Cardiac fibroblast (primary cell): Measurements from ENCODE around the gene SGCG.
"Not testable (repeated sequence)": the region's sequence is repeated elsewhere in the genome, so short reads cannot be mapped to it uniquely, and the experiment has no call there.

Source experiments
- DNase-seq, 2 donors: peaks; one replicate each; pipeline versions ENCODE4 v3.0.0 to v3.0.0-alpha.2; 2010; ENCODE audit warnings: low read depth in 2 of 2
- H3K4me3 ChIP-seq, 2 donors: replicated peaks in 1 of 2; 1 replicate in 1 of 2; 2 replicates in 1 of 2; pipeline ENCODE4 v1.5.1; 2011; ENCODE audit warnings: low read depth in 2 of 2, low read length in 2 of 2, mild to moderate bottlenecking in 2 of 2, moderate library complexity in 1 of 2
- CTCF ChIP-seq: IDR thresholded peaks from one replicate; pipeline ENCODE4 v1.5.1; 2011; ENCODE audit warnings: low read depth, mild to moderate bottlenecking, low read length, inconsistent platforms

SGCG gene, protein sequence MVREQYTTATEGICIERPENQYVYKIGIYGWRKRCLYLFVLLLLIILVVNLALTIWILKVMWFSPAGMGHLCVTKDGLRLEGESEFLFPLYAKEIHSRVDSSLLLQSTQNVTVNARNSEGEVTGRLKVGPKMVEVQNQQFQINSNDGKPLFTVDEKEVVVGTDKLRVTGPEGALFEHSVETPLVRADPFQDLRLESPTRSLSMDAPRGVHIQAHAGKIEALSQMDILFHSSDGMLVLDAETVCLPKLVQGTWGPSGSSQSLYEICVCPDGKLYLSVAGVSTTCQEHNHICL

DNA sequence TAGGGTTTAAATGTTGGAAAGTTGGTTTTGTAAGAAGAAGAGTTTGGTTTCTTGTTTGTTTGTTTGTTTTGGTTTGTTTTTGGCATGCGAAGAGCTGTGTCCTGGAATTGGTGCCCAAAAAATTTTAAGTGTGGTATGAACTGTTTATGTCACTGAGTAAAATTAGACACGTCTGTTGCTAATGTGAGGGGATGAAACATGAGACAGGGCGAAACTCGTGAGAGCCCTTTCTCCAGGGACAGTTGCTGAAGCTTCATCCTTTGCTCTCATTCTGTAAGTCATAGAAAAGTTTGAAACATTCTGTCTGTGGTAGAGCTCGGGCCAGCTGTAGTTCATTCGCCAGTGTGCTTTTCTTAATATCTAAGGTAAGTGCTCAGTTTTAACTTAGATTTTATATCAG is at the start of gene SGCG:
Gene SGCG, plus strand, starts transcription at position 269 of the 400 bp plus-strand sequence. CDS start 22,716 bp downstream, outside the sequence.
- TF ChIP-seq CTCF, result no peak
- DNase-seq, result no peak
- no peak within 1 kb of the TSS for H3K4me3 ChIP-seq

GRCh38 chr13:23134542-23134941 is 46.2 kb upstream of the SGCG start:
- no peak overlapping the region for H3K4me3 ChIP-seq
- no peak for TF ChIP-seq CTCF
- no peak for DNase-seq

- no peak overlapping the region for H3K4me3 ChIP-seq
- peak in 1 of 2 donors; percentile 36 for DNase-seq
- no peak for TF ChIP-seq CTCF
These were observed 40.3 kb upstream of the SGCG start for GRCh38 chr13:23140492-23140891.

- no peak for TF ChIP-seq CTCF
- no peak overlapping the region for H3K4me3 ChIP-seq
- no peak for DNase-seq
These were observed 38.8 kb upstream of the SGCG start for GRCh38 chr13:23141964-23142363.

DNA sequence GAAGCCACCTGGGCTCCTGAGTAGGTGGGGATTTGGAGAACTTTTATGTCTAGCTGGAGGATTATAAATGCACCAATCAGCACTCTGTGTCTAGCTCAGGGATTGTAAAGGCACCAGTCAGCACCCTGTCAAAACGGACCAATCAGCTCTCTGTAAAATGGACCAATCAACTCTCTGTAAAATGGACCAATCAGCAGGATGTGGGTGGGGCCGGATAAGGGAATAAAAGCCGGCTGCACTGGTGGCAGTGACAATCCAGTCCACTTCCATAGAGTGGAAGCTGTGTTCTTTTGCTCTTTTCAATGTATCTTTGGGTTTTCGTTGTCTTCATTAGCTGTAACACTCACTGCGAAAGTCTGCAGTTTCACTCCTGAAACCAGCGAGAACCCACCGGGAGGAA is 38.2 kb upstream of the SGCG start:
- not testable (repeated sequence) for DNase-seq, H3K4me3 ChIP-seq

DNA sequence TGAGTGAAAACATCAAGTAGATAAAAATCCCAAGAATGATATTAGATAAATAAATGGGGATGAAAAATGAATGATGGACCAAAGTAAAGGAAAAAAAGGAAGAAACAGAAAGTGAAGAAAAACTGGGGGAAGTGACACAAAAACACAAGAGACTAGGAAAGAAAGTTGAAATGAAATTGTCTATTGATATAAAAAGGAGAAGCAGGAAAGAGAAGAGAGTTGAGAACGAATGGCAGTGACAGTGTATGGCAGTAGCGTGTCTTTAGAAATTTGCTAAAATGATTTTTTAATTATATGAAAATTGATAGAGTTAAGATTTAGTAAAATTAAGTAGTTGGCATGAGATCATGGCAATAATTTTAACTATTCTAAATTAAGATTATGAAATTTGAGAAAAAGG is 36.3 kb upstream of the SGCG start:
- no peak for TF ChIP-seq CTCF
- DNase-seq, result no peak
- no peak overlapping the region for H3K4me3 ChIP-seq

DNA sequence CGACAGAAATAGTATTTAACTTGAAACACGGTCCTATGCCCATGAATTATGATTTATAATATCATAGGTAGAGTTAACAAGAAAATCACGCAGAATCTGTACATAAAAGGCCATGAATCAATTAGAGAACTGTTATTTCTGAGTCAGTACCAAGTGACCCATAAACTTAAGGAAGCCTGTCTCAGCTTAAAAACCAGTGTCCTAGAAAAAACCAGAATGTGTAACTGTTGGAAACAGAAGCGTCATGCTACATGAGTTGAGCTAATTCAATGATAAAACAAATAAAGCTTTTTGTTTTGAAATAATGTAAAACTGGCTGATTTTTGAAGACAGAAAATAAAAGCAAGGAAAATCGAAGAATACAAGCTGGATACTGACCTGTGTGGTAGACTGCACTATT is 34.8 kb upstream of the SGCG start:
- DNase-seq, result no peak
- TF ChIP-seq CTCF, result no peak
- no peak overlapping the region for H3K4me3 ChIP-seq
